K562 (cell line): ENCODE results near the gene SLBP. TPM values are rescaled to one million over a fixed set of nuclear protein-coding genes. Genes with fewer than 3 reads are reported as not detected.

ENCODE experiments used
- ARID4B ChIP-seq: sonication (generic); formaldehyde crosslinking; IDR thresholded peaks from 2 replicates; pipeline ENCODE4 v1.8.0; 2022; ENCODE audit warnings: mild to moderate bottlenecking, missing genetic modification reagents
- CTBP1 ChIP-seq: fragments of 450-650 bp; IDR thresholded peaks from 2 replicates; pipeline ENCODE4 v1.6.1; 2016; ENCODE audit warnings: borderline replicate concordance
- MXD1 ChIP-seq: fragments of 250-450 bp; sonication (Bioruptor Pico); IDR thresholded peaks from 2 replicates; pipeline ENCODE4 v1.8.0; 2021; ENCODE audit warnings: borderline replicate concordance, mild to moderate bottlenecking, moderate library complexity; ENCODE audit not compliant: poor library complexity, severe bottlenecking
- STAG1 ChIP-seq: sonication (generic); formaldehyde crosslinking; IDR thresholded peaks from 2 replicates; pipeline ENCODE4 v1.5.0; 2020; ENCODE audit warnings: missing genetic modification reagents, borderline replicate concordance
- TBP ChIP-seq: optimal IDR thresholded peaks from 2 replicates; pipeline ENCODE3; 2011; ENCODE audit warnings: low read depth, low read length, improper control_type of control experiment
- U2AF1 ChIP-seq: fragments of 200-400 bp; formaldehyde crosslinking; optimal IDR thresholded peaks from 2 replicates; pipeline ENCODE3; 2017; ENCODE audit warnings: mild to moderate bottlenecking, low read depth, low read length, moderate library complexity
- ZEB2 ChIP-seq: fragments of 450-650 bp; IDR thresholded peaks from 2 replicates; pipeline ENCODE4 v1.6.1; 2016
- ZNF384 ChIP-seq: IDR thresholded peaks from 2 replicates; pipeline ENCODE4 v1.6.1; 2012; ENCODE audit warnings: low read depth, low read length, improper control_type of control experiment
- ZNF57 ChIP-seq: fragments of 450-650 bp; formaldehyde crosslinking; IDR thresholded peaks from 2 replicates; pipeline ENCODE4 v1.4.0; 2020; ENCODE audit warnings: mild to moderate bottlenecking, moderate library complexity
- ZNF609 ChIP-seq: sonication (generic); formaldehyde crosslinking; IDR thresholded peaks from 2 replicates; pipeline ENCODE4 v1.8.1; 2023; ENCODE audit warnings: missing genetic modification reagents, mild to moderate bottlenecking, borderline replicate concordance
- ZNF644 ChIP-seq: fragments of 200-800 bp; sonication (Bioruptor generic); IDR thresholded peaks from 2 replicates; pipeline ENCODE4 v1.6.1; 2016; ENCODE audit warnings: low read depth, missing genetic modification characterization, missing compliant biosample characterization
- polyA plus RNA-seq, 8 experiments: library from polyadenylated mRNA; depleted of rRNA in 4 of 8; stranded (reverse) in 5 of 8; unstranded in 3 of 8; fragments of >200 nt; fragmentation: Nextera tagmentation in 2 of 8; fragmentation: Illumina TruSeq in 1 of 8; extraction: Ambion mirVana in 2 of 8; extraction: Trizol in 1 of 8; gene quantifications; 2 replicates each; pipeline versions ENCODE4 v1.2.1 to v1.2.3, GENCODE V29; 2011 to 2014; ENCODE audit warnings: inconsistent platforms in 1 of 8, missing spikeins in 1 of 8
- total RNA-seq, 7 experiments: library from RNA; depleted of rRNA in 6 of 7; stranded (reverse); fragments of >200 nt in 6 of 7; fragmentation: Illumina TruSeq in 2 of 7; extraction: Trizol in 2 of 7; gene quantifications; 2 replicates each; pipeline versions ENCODE4 v1.2.1 to v1.2.3, GENCODE V29; 2011 to 2021; ENCODE audit warnings: low replicate concordance in 1 of 7

Gene SLBP
- total and polyA plus RNA-seq, 9 of the 15 experiments (the other 6 are each of a cell fraction or from before 2014, with no cell fraction given), result 49.4 to 221 (median 162) TPM

GRCh38 chr4:1711571-1712215 is 426 bp downstream of the SLBP start (continued):
- TF ChIP-seq ZNF609 (CRISPR knock-in tag) (no peak), ZEB2 (no peak), CTBP1 (no peak), U2AF1 (peak; percentile 40), ARID4B (peak; percentile 53; the same call in 1 of the 2 replicates), ZNF384 (no peak), STAG1 (CRISPR knock-in tag) (no peak), ZNF57 (CRISPR knock-in tag) (no peak), TBP (no peak), MXD1 (CRISPR knock-in tag) (no peak), ZNF644 (no peak)
